WTC11 (cell line): ENCODE measurements around the gene MYH11.

ENCODE experiments used
- CBFB ChIP-seq: sonication (generic); formaldehyde crosslinking; IDR thresholded peaks from 2 replicates; pipeline ENCODE4 v1.8.1; 2022; ENCODE audit warnings: mild to moderate bottlenecking, low read depth, missing genetic modification reagents
- SMAD4 ChIP-seq: sonication (generic); formaldehyde crosslinking; IDR thresholded peaks from 2 replicates; pipeline ENCODE4 v1.8.0; 2022; ENCODE audit warnings: mild to moderate bottlenecking, missing genetic modification reagents
- TF ChIP-seq, protein P1 (sequence below): fragments of 200-600 bp; IDR thresholded peaks from 2 replicates; pipeline ENCODE4 v1.8.0; 2022; ENCODE audit warnings: antibody characterized with exemption
- TF ChIP-seq, protein P2 (sequence below): sonication (generic); formaldehyde crosslinking; conservative IDR thresholded peaks from 2 replicates; pipeline ENCODE4 v1.8.1; 2022; ENCODE audit warnings: mild to moderate bottlenecking, missing genetic modification reagents
- TF ChIP-seq, protein P3 (sequence below): sonication (generic); formaldehyde crosslinking; IDR thresholded peaks from 2 replicates; pipeline ENCODE4 v1.8.0; 2023; ENCODE audit warnings: missing genetic modification reagents

DNA sequence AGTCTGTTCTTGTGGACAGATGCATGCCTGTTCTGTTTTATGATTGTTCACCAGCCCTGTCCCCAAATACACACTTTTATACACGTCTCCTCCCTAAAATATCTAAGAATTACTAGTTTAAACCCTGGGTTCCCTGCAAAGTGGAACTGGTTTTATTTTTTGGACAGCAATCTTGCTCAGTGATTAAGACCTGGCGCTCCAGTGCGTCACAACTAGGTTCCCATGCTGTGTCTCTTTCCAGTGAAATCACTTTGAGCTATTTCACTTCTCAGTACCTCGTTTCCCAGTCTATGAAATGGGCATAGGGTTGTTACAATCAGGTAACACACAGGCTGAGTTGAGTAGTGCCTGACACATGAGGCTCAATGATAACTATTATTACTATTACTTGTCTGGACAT, 30.5 kb upstream of the MYH11 start:
- TF ChIP-seq, protein P1, sequence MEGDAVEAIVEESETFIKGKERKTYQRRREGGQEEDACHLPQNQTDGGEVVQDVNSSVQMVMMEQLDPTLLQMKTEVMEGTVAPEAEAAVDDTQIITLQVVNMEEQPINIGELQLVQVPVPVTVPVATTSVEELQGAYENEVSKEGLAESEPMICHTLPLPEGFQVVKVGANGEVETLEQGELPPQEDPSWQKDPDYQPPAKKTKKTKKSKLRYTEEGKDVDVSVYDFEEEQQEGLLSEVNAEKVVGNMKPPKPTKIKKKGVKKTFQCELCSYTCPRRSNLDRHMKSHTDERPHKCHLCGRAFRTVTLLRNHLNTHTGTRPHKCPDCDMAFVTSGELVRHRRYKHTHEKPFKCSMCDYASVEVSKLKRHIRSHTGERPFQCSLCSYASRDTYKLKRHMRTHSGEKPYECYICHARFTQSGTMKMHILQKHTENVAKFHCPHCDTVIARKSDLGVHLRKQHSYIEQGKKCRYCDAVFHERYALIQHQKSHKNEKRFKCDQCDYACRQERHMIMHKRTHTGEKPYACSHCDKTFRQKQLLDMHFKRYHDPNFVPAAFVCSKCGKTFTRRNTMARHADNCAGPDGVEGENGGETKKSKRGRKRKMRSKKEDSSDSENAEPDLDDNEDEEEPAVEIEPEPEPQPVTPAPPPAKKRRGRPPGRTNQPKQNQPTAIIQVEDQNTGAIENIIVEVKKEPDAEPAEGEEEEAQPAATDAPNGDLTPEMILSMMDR, result no peak
- TF ChIP-seq, protein P2, sequence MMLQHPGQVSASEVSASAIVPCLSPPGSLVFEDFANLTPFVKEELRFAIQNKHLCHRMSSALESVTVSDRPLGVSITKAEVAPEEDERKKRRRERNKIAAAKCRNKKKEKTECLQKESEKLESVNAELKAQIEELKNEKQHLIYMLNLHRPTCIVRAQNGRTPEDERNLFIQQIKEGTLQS (CRISPR knock-in tag), result no peak
- TF ChIP-seq, protein P3, sequence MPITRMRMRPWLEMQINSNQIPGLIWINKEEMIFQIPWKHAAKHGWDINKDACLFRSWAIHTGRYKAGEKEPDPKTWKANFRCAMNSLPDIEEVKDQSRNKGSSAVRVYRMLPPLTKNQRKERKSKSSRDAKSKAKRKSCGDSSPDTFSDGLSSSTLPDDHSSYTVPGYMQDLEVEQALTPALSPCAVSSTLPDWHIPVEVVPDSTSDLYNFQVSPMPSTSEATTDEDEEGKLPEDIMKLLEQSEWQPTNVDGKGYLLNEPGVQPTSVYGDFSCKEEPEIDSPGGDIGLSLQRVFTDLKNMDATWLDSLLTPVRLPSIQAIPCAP (CRISPR knock-in tag), result no peak
- TF ChIP-seq CBFB (no peak), SMAD4 (CRISPR knock-in tag) (no peak)
